OCI-LY1 (cell line): ENCODE data around the gene CCDC159.

Experiments used
- CTCF ChIP-seq: fragments of 200-600 bp; sonication (generic), shearing (Covaris generic); IDR thresholded peaks from 2 replicates; pipeline ENCODE4 v1.5.1; 2017; ENCODE audit warnings: mild to moderate bottlenecking, antibody characterized with exemption, low read length, moderate library complexity, mixed read lengths
- EZH2 ChIP-seq: fragments of 200-600 bp; sonication (generic), shearing (Covaris generic); IDR thresholded peaks from 2 replicates; pipeline ENCODE4 v1.8.0; 2017; ENCODE audit warnings: borderline replicate concordance, mixed run types, mild to moderate bottlenecking, antibody characterized with exemption, low read length, moderate library complexity, mixed read lengths

GRCh38 chr19:11324748-11325389, 21.4 kb upstream of the CCDC159 start:
- TF ChIP-seq CTCF, result no peak
- no peak for TF ChIP-seq EZH2
